Measurements from ENCODE around the gene AHNAK.

GRCh38 chr11:62558669-62559068 is 12.1 kb upstream of the AHNAK start:
- TF ChIP-seq ZNF274 (IDR thresholded peaks at IDR 0.05; ENCODE audit: low read length), result no peak
- TF ChIP-seq ZNF274 (tag by site-specific recombination; IDR thresholded peaks at IDR 0.05; ENCODE audit: borderline replicate concordance), result no peak
- TF ChIP-seq, protein P1, sequence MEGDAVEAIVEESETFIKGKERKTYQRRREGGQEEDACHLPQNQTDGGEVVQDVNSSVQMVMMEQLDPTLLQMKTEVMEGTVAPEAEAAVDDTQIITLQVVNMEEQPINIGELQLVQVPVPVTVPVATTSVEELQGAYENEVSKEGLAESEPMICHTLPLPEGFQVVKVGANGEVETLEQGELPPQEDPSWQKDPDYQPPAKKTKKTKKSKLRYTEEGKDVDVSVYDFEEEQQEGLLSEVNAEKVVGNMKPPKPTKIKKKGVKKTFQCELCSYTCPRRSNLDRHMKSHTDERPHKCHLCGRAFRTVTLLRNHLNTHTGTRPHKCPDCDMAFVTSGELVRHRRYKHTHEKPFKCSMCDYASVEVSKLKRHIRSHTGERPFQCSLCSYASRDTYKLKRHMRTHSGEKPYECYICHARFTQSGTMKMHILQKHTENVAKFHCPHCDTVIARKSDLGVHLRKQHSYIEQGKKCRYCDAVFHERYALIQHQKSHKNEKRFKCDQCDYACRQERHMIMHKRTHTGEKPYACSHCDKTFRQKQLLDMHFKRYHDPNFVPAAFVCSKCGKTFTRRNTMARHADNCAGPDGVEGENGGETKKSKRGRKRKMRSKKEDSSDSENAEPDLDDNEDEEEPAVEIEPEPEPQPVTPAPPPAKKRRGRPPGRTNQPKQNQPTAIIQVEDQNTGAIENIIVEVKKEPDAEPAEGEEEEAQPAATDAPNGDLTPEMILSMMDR (tag by site-specific recombination; IDR thresholded peaks at IDR 0.05), result no peak
- no peak for TF ChIP-seq ZSCAN30 (tag by site-specific recombination; IDR thresholded peaks at IDR 0.05)
- TF ChIP-seq ZNF133 (tag by site-specific recombination; IDR thresholded peaks at IDR 0.05), result no peak
- TF ChIP-seq ZNF175 (tag by site-specific recombination; IDR thresholded peaks at IDR 0.05), result no peak
- no peak for TF ChIP-seq TCF7L2 (IDR thresholded peaks at IDR 0.05; ENCODE audit: borderline replicate concordance, low read depth, low read length)
- TF ChIP-seq ZNF510 (tag by site-specific recombination; IDR thresholded peaks at IDR 0.05; ENCODE audit: insufficient replicate concordance), result no peak
- TF ChIP-seq GLI4 (tag by site-specific recombination; IDR thresholded peaks at IDR 0.05), result no peak
- TF ChIP-seq ZNF792 (tag by site-specific recombination; IDR thresholded peaks at IDR 0.05), result no peak
- TF ChIP-seq, protein P2, sequence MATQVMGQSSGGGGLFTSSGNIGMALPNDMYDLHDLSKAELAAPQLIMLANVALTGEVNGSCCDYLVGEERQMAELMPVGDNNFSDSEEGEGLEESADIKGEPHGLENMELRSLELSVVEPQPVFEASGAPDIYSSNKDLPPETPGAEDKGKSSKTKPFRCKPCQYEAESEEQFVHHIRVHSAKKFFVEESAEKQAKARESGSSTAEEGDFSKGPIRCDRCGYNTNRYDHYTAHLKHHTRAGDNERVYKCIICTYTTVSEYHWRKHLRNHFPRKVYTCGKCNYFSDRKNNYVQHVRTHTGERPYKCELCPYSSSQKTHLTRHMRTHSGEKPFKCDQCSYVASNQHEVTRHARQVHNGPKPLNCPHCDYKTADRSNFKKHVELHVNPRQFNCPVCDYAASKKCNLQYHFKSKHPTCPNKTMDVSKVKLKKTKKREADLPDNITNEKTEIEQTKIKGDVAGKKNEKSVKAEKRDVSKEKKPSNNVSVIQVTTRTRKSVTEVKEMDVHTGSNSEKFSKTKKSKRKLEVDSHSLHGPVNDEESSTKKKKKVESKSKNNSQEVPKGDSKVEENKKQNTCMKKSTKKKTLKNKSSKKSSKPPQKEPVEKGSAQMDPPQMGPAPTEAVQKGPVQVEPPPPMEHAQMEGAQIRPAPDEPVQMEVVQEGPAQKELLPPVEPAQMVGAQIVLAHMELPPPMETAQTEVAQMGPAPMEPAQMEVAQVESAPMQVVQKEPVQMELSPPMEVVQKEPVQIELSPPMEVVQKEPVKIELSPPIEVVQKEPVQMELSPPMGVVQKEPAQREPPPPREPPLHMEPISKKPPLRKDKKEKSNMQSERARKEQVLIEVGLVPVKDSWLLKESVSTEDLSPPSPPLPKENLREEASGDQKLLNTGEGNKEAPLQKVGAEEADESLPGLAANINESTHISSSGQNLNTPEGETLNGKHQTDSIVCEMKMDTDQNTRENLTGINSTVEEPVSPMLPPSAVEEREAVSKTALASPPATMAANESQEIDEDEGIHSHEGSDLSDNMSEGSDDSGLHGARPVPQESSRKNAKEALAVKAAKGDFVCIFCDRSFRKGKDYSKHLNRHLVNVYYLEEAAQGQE (tag by site-specific recombination; IDR thresholded peaks at IDR 0.05), result no peak
- TF ChIP-seq ZNF670 (tag by site-specific recombination; IDR thresholded peaks at IDR 0.05; ENCODE audit: low read depth), result no peak
- TF ChIP-seq MYNN (tag by site-specific recombination; IDR thresholded peaks at IDR 0.05; ENCODE audit: borderline replicate concordance), result no peak
- no peak for TF ChIP-seq ZNF221 (tag by site-specific recombination; IDR thresholded peaks at IDR 0.05; ENCODE audit: borderline replicate concordance)

Data from HEK293 (cell line).